Inflammatory macrophage (primary cell): ENCODE measurements around the gene FLT1.
A peak's percentile ranks its signal among the peaks of the same experiment; 100 is the strongest.

Source experiments
- DNase-seq, 2 donors: peaks; one replicate each; pipeline ENCODE4 v3.0.0-alpha.2; 2020 to 2022

The FLT1 gene

GRCh38 chr13:28316129-28316528 lies 178.8 kb downstream of the FLT1 start:
- peak; percentile 25 to 31 for DNase-seq

- DNase-seq: no peak
Measured at GRCh38 chr13:28314879-28315278, 180.0 kb downstream of the FLT1 start.

GRCh38 chr13:28313579-28313978 lies 181.3 kb downstream of the FLT1 start:
- peak; percentile 26 to 27 for DNase-seq

- DNase-seq: no peak
Measured at GRCh38 chr13:28306325-28306724, 188.6 kb downstream of the FLT1 start.

- DNase-seq: no peak
Measured at GRCh38 chr13:28301839-28302238, 193.1 kb downstream of the FLT1 start.

- DNase-seq: no peak
Measured at GRCh38 chr13:28299916-28300315, 195.0 kb downstream of the FLT1 start.

- no peak for DNase-seq
Measured at GRCh38 chr13:28297341-28297740, 197.6 kb downstream of the FLT1 start.

- DNase-seq: no peak
Measured at GRCh38 chr13:28286263-28286662, 208.7 kb downstream of the FLT1 start.

GRCh38 chr13:28283600-28283999 lies 211.3 kb downstream of the FLT1 start:
- DNase-seq: no peak

- DNase-seq: peak; percentile 44 to 48
Measured at GRCh38 chr13:28282451-28282850, 212.5 kb downstream of the FLT1 start.

- DNase-seq: no peak
Measured at GRCh38 chr13:28273919-28274318, 221.0 kb downstream of the FLT1 start.

GRCh38 chr13:28271056-28271840 lies 223.7 kb downstream of the FLT1 start:
- DNase-seq: peak; percentile 6 to 22

GRCh38 chr13:28268800-28269223 lies 226.1 kb downstream of the FLT1 start:
- peak; percentile 47 to 85 for DNase-seq

- no peak for DNase-seq
Measured at GRCh38 chr13:28267497-28267896, 227.4 kb downstream of the FLT1 start.

- no peak for DNase-seq
Measured at GRCh38 chr13:28258417-28258816, 236.5 kb downstream of the FLT1 start.

- no peak for DNase-seq
Measured at GRCh38 chr13:28257305-28257704, 237.6 kb downstream of the FLT1 start.

GRCh38 chr13:28252547-28252946 lies 242.4 kb downstream of the FLT1 start:
- no peak for DNase-seq

GRCh38 chr13:28251466-28251865 lies 243.5 kb downstream of the FLT1 start:
- peak; percentile 44 to 54 for DNase-seq

- DNase-seq: no peak
Measured at GRCh38 chr13:28250542-28250941, 244.4 kb downstream of the FLT1 start.
